ENCODE data around the gene ZNF511.

DNA sequence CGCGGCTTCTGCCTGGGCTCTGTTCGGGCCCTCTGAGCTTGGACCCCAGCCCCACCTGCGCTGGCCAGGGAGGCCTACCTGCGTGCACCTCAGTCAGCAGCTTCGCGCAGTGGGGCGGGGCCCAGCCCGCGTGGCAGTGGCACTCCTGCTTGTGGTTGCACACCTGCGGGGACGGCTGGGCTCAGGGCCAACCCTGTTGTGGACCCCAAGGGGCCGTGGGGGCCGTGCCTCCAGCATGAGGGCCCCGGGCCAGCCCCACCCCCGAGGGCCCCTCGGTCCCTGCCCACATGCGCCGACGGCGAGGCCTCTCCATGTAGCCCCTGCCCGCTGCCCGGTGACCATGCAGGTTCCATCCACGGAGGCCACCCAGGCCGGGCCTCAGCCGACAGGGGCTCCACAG, 39.3 kb upstream of the ZNF511 start:
- TF ChIP-seq, protein P1, sequence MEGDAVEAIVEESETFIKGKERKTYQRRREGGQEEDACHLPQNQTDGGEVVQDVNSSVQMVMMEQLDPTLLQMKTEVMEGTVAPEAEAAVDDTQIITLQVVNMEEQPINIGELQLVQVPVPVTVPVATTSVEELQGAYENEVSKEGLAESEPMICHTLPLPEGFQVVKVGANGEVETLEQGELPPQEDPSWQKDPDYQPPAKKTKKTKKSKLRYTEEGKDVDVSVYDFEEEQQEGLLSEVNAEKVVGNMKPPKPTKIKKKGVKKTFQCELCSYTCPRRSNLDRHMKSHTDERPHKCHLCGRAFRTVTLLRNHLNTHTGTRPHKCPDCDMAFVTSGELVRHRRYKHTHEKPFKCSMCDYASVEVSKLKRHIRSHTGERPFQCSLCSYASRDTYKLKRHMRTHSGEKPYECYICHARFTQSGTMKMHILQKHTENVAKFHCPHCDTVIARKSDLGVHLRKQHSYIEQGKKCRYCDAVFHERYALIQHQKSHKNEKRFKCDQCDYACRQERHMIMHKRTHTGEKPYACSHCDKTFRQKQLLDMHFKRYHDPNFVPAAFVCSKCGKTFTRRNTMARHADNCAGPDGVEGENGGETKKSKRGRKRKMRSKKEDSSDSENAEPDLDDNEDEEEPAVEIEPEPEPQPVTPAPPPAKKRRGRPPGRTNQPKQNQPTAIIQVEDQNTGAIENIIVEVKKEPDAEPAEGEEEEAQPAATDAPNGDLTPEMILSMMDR (IDR thresholded peaks at IDR 0.05): no peak
- no peak for TF ChIP-seq POLR2A (IDR thresholded peaks at IDR 0.05)
